ENCODE results near the gene AFG3L2.

DNA sequence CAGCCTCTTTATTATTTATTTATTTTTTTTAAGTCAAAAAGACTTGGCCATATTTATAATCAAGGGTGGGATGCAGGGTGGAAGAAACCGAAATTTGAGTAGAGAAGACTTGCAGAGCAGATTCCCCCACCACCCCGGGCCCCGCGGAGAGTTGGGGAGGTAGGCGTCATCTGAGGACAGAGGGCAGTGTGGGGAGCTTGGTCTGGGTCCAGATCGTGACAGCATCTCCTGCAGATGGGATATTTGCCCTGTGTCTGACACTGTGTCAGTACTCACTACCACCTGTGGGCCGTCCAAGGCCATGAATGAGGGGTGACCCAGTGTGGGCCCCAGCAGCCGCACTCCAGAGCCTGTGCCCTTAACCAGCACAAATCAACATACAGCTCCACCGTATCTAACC is 20.2 kb upstream of the AFG3L2 start:
- TF ChIP-seq, protein P1, sequence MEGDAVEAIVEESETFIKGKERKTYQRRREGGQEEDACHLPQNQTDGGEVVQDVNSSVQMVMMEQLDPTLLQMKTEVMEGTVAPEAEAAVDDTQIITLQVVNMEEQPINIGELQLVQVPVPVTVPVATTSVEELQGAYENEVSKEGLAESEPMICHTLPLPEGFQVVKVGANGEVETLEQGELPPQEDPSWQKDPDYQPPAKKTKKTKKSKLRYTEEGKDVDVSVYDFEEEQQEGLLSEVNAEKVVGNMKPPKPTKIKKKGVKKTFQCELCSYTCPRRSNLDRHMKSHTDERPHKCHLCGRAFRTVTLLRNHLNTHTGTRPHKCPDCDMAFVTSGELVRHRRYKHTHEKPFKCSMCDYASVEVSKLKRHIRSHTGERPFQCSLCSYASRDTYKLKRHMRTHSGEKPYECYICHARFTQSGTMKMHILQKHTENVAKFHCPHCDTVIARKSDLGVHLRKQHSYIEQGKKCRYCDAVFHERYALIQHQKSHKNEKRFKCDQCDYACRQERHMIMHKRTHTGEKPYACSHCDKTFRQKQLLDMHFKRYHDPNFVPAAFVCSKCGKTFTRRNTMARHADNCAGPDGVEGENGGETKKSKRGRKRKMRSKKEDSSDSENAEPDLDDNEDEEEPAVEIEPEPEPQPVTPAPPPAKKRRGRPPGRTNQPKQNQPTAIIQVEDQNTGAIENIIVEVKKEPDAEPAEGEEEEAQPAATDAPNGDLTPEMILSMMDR (IDR thresholded peaks at IDR 0.05; ENCODE audit: low read depth, low read length) = no peak
- no peak for TF ChIP-seq EZH2phosphoT487 (IDR thresholded peaks at IDR 0.05; ENCODE audit: low read depth)
